ENCODE data around the gene TXNRD2. TPM values are rescaled to one million over a fixed set of nuclear protein-coding genes. Genes with fewer than 3 reads are reported as not detected.

Gene TXNRD2
- total RNA-seq, 1 donor from 2014 or later = 5.8 TPM

DNA sequence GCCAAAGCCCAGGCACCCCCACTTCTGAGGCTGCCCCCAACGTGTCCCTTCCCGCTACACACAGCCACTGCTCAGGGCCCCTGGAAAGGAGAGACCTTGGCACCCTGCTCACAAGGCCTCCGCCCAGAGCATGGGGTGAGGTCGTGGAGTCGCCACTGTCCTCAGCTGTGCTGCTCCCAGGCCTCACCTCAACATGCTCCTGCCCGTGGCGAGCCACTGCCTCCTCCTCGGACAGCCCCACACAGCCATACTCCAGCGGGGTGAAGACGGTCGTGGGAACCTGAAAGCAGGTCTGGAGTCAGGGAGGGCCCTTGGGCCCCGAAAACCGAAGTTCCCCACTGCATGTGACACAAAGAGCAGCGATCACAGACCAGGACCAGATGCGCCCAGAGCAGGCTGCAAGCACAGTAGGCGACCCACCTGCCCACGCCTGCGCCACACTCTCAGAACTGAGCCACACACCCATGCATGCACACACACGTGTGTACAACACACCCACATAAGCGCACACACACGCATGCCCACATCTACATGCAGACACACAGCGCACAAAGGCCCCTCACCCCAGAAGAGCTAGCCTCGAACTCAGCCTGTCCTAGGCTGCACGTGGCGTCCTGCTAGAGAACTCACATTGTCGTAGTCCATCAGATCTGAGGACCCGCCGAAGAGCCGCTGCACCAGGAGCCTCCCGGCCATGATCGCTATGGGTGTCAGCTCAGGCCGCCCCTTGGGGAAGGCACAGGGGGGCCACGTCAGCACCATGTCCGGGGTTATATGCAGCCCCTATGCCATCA, 61.4 kb downstream of the TXNRD2 start:
- DNase-seq (ENCODE audit: low read depth) = no peak
- H3K4me3 ChIP-seq (ENCODE audit: low read depth, low read length) = no peak overlapping the region
- TF ChIP-seq, protein P1, sequence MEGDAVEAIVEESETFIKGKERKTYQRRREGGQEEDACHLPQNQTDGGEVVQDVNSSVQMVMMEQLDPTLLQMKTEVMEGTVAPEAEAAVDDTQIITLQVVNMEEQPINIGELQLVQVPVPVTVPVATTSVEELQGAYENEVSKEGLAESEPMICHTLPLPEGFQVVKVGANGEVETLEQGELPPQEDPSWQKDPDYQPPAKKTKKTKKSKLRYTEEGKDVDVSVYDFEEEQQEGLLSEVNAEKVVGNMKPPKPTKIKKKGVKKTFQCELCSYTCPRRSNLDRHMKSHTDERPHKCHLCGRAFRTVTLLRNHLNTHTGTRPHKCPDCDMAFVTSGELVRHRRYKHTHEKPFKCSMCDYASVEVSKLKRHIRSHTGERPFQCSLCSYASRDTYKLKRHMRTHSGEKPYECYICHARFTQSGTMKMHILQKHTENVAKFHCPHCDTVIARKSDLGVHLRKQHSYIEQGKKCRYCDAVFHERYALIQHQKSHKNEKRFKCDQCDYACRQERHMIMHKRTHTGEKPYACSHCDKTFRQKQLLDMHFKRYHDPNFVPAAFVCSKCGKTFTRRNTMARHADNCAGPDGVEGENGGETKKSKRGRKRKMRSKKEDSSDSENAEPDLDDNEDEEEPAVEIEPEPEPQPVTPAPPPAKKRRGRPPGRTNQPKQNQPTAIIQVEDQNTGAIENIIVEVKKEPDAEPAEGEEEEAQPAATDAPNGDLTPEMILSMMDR (conservative IDR thresholded peaks at IDR 0.05; ENCODE audit: low read depth, low read length) = no peak

DNA sequence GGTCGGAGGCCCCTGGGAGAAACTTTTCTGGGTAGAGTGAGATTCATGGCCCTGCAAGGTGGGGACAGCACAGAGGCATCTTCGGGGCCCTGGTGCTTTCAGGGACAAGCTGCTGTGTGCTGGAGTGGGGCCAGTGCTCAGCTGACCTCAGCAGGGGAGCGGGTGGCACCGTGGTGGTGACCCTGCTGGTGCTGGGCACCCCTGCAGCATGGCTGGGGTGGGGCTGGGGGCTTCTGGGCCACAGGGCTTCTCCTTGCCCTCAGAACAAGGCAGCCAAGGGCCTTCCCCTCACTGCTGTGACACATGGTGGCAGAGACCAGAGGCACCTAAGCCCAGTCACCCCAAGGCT, 62.0 kb downstream of the TXNRD2 start:
- no peak for DNase-seq (ENCODE audit: low read depth)
- TF ChIP-seq, protein P1 (conservative IDR thresholded peaks at IDR 0.05; ENCODE audit: low read depth, low read length) = no peak
- H3K4me3 ChIP-seq (ENCODE audit: low read depth, low read length) = no peak overlapping the region

DNA sequence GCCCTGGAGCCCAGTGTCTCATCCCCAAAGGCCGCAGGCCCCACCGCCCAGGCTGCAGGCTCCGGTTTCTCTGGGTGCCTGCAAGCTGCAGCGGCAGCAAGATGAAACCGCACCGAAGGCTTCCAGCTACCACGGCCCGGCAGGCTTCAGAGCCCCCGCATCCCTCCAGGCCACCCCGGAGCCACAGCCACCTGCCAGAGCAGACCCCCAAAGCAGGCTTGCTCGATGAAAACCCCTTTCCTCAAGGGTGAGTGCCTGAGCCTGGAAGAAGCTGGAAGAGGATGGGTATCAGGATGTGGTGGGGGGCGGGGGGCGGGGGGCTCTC, 62.4 kb downstream of the TXNRD2 start:
- H3K4me3 ChIP-seq (ENCODE audit: low read depth, low read length) = no peak overlapping the region
- no peak for DNase-seq (ENCODE audit: low read depth)
- TF ChIP-seq, protein P1 (conservative IDR thresholded peaks at IDR 0.05; ENCODE audit: low read depth, low read length) = no peak

DNA sequence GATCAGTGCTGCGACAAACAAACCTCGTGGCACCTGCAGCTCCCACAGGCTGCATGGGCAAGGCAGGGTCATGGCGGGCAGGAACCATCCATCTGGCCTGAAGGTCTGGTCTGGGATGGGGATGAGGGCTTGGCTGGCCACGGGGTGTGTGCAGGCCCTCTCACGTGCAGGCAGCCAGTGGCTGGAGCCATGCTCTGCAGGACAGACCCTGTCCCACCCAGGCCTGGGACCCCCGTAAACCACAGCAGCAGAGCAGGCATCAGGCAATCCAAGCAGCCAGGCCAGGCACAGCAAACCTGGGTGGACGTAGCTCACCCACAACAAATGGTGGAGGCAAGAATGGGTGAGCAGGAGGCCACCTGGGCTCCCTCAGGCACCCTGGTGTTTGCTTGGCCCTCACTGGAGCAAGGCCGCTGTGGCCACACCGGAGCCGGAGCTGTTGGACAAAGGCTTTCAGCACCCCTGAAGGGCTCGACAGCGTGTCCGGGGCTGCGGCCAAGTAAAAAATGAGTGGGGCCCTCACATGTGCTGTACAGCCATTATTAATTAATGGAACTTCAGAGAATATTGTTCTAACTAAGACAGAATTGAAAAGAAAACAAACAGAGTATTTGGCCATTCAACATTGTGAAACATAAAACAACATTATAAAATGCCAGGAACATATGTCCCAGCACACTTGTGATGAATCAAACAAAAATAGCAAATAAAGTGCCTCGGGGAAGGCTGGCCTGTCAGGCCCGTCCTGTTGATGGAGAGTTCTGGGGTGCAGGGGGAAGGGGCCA, 63.0 kb downstream of the TXNRD2 start:
- no peak for DNase-seq (ENCODE audit: low read depth)
- no peak overlapping the region for H3K4me3 ChIP-seq (ENCODE audit: low read depth, low read length)
- TF ChIP-seq, protein P1 (conservative IDR thresholded peaks at IDR 0.05; ENCODE audit: low read depth, low read length) = no peak

DNA sequence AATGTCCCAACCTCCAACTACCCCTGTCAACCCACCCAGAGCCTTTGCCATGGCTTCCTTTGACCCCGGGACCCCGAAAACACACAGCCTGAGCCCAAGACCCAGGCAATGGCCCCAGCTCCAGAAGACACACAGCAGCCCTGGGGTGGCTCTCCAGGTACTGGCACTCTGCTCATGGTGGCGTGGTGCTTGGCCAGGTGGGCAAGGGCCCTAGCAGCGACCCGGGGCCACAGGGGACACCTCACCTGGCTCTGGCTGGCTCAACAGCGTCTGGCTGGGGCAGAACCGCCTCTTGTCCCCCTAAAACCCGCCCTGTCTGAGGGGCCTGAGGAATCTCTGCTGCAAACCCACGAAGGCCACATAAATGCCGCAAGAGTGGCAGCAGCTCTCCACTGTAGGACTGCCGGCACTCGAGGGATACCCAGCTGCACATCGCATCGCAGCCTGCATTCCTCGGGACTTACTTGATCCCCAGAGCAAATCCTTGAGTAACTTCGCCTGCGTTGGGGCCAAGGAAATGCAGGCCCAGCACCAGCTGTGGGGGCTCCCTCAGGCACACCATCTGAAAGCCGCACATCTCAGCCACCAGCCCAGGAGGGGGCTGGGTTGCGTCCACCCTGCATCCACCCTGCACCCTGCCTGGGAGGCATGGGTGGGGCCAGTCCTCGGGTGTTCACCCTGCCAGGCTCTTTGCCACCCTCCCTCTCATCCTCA, 63.8 kb downstream of the TXNRD2 start:
- TF ChIP-seq, protein P1 (conservative IDR thresholded peaks at IDR 0.05; ENCODE audit: low read depth, low read length) = no peak
- H3K4me3 ChIP-seq (ENCODE audit: low read depth, low read length) = no peak overlapping the region
- DNase-seq (ENCODE audit: low read depth) = no peak

DNA sequence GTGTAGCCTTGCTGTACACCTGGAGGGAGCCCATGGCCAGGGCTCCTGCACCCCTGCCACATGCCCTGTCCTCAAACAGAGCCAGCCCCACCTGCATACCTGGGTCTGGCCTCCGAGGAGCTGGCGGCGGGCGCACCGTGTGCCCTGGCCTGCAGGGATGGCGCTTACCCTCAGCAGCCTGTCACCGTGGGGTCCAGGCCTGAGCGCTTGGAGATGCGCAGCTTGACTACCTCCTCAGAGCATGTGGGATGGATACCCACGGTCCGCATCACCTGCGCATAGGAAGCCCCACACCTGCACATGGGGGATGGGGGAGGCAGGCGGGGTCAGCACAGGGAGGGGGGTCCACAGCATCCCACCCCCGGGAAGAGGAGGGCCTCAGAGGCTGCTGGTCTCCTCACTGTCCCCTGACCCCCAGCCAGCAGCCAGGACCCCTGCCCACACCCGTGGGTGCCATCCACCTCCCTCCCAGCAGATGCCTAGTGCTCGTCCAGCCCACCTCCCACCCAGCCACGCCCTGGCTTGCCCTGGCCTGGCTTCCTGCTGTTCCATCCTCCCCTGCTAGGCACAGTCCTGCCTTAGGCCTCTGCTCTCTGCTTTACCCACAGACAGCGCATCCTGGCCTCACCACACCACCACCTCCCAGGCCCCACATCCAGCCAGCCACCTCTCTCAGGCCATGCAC, 64.5 kb downstream of the TXNRD2 start:
- DNase-seq (ENCODE audit: low read depth) = no peak
- TF ChIP-seq, protein P1 (conservative IDR thresholded peaks at IDR 0.05; ENCODE audit: low read depth, low read length) = no peak
- no peak overlapping the region for H3K4me3 ChIP-seq (ENCODE audit: low read depth, low read length)
